ENCODE results near the gene TMEM221. TPM values are rescaled to one million over a fixed set of nuclear protein-coding genes. Genes with fewer than 3 reads are reported as not detected.

The TMEM221 gene
- total RNA-seq, 1 donor from 2014 or later = not detected

DNA sequence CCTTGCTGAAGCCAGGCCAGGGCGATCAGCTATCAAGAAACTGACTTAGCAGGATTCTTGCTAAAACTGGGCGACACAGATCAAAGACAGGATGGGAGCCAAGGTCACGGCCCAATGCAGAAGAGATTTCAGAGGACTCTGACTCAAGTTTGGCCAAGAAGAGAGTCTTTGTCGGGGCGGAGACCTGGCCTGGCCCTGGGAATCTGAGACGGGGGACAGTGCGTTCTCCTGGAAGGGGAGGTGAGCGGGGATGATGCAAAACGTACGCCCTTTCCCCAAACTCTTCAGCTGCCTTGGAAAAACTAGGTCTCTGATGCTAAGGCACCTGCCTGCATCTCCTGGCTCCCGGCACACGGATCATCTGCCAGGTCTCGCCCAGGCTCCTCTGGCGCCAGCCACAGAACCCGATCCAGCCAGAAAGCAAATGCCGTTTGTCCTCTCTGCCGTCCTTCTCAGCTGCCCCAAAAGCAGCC lies 18.8 kb downstream of the TMEM221 start:
- Histone ChIP-seq H3K27me3 (no peaks in the 10 kb centered on the region), H3K9me3 (no peaks in the 10 kb centered on the region), H3K4me3 (no peak overlapping the region), H3K27ac (no peak overlapping the region), H3K4me1 (no peaks in the 10 kb centered on the region), H3K36me3 (no peaks in the 10 kb centered on the region)
- no peak for DNase-seq (ENCODE audit: low spot score in 2 of 2)
- TF ChIP-seq, protein P1, sequence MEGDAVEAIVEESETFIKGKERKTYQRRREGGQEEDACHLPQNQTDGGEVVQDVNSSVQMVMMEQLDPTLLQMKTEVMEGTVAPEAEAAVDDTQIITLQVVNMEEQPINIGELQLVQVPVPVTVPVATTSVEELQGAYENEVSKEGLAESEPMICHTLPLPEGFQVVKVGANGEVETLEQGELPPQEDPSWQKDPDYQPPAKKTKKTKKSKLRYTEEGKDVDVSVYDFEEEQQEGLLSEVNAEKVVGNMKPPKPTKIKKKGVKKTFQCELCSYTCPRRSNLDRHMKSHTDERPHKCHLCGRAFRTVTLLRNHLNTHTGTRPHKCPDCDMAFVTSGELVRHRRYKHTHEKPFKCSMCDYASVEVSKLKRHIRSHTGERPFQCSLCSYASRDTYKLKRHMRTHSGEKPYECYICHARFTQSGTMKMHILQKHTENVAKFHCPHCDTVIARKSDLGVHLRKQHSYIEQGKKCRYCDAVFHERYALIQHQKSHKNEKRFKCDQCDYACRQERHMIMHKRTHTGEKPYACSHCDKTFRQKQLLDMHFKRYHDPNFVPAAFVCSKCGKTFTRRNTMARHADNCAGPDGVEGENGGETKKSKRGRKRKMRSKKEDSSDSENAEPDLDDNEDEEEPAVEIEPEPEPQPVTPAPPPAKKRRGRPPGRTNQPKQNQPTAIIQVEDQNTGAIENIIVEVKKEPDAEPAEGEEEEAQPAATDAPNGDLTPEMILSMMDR (IDR thresholded peaks at IDR 0.05) = no peak
- intact Hi-C loops (cut with DNase I) = no loop called here

DNA sequence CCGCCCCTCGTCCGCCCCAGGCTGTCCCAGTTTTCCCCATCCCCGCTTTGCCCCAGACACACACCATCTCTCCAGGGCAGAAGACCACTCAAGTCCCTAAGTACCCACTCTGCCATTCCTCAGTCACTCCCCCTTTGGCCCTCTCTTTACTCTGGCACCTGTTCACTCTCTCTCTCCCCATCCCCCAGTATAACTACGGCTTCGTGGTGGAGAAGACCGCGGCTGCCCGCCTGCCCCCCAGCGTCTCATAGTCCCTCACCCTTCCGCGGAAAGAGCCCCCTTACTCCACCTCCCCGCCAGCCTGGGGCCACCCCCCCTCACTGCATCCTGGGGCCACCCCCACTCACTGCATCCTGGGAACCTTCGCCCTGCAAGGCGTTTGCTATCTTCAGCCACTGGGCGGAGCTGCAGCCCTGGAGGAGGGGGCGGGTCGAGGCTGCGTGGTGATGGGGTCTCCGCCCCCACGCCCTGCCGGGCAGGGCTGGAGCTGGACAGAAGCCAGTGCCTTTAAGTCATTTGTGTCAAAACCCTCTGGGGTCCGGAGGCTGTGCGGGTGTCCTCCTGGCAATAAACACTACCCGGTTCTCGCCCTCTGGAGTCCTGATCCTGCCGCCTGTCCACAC lies 23.6 kb downstream of the TMEM221 start:
- H3K9me3 ChIP-seq = no peaks in the 10 kb centered on the region
- peaks cover 0 to 3% of the 10 kb centered on the region in 2 donors for H3K36me3 ChIP-seq
- no peak for DNase-seq (ENCODE audit: low spot score in 2 of 2)
- no peaks in the 10 kb centered on the region for H3K27me3 ChIP-seq
- intact Hi-C loops (cut with DNase I) = no loop called here
- H3K27ac ChIP-seq = no peak overlapping the region
- peaks cover 0 to 6% of the 10 kb centered on the region in 2 donors for H3K4me1 ChIP-seq
- no peak overlapping the region for H3K4me3 ChIP-seq
- TF ChIP-seq, protein P1 (IDR thresholded peaks at IDR 0.05) = peak in 2 of 3 experiments; percentile 5 to 52

DNA sequence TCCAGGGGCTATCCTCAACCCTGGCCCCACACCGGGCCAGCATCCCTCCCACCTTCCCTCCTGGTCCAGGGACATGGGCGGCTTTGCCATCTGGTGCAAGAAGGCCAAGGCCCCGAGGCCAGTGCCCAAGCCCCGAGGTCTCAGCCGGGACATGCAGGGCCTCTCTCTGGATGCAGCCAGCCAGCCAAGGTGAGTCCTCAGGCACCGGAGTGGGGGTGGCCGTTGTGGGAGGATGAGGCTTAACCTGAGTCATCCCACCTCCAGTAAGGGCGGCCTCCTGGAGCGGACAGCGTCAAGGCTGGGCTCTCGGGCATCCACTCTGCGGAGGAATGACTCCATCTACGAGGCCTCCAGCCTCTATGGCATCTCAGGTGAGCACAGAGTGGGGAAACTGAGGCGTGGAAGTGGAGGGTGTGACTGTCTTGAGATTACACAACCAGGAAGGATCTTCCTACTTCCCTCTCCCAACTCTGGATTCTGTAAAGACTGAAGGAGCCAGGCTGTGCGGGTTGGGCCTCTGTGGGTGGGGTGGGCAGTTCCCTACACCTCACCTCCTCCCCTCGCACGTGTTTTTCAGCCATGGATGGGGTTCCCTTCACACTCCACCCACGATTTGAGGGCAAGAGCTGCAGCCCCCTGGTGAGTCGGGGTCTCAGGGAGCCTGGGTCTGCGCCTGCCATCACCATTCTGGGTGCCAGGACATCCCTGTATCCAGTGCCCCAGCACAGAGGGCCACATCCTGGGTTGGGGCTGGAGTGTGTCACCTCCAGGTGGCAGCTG lies 24.8 kb downstream of the TMEM221 start:
- Histone ChIP-seq H3K9me3 (no peaks in the 10 kb centered on the region), H3K4me1 (peaks cover 5 to 6% of the 10 kb centered on the region in 2 donors), H3K4me3 (no peak overlapping the region), H3K27me3 (no peaks in the 10 kb centered on the region), H3K27ac (no peak overlapping the region), H3K36me3 (peaks cover 0 to 3% of the 10 kb centered on the region in 2 donors)
- DNase-seq (ENCODE audit: low spot score in 2 of 2) = no peak
- TF ChIP-seq, protein P1 (IDR thresholded peaks at IDR 0.05) = no peak
- intact Hi-C loops (cut with DNase I) = no loop called here

DNA sequence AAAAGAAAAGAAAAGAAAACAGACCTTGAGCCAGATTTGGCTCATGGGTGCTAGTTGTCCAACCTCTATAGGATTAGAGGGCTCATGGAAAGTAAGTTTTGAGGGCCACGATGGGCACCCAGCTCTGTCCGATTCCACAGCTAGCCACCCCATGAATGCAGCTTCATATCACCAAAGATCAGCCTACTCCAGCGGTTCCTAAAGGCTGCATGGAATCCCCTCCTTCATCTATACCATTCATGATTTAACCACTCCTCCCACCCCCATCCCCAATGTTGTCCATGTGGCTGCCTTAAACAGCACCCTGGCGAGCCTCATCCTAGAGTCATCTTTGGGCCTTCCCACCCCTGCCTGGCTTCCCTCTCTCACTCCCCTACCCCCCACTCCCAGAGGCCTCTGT lies 26.5 kb downstream of the TMEM221 start:
- H3K4me3 ChIP-seq = no peak overlapping the region
- intact Hi-C loops (cut with DNase I) = loop anchor here (2.0 kb wide), 1 partner anchor 49 kb away; the partner anchor contains the start of gene SLC27A1
- H3K27me3 ChIP-seq = no peaks in the 10 kb centered on the region

DNA sequence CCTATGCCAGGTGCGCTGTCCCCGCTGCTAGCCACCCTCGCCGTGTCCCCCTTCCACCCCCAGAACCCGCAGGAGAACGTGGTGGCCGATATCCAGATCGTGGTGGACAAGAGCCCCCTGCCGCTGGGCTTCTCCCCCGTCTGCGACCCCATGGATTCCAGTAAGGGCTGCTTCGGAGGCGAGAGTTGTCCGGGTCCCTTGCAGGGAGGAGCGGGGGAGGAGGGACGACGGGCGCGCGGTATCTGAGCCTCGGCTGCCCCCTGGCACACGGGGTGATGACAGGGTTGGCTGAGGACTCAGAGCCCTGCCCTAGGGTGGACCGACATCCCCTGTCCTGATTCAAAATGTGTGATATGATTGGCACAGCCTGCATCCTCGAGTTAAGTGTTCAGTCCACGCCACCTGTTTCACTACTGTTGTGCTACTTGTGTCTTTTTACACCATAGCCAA lies 28.0 kb downstream of the TMEM221 start:
- Histone ChIP-seq H3K27me3 (no peaks in the 10 kb centered on the region), H3K4me3 (peak overlapping the region; percentile 62 to 85), H3K4me1 (peaks cover 5 to 6% of the 10 kb centered on the region in 2 donors), H3K9me3 (no peaks in the 10 kb centered on the region), H3K27ac (no peak overlapping the region), H3K36me3 (peaks cover 0 to 3% of the 10 kb centered on the region in 2 donors)
- TF ChIP-seq, protein P1 (IDR thresholded peaks at IDR 0.05) = no peak
- intact Hi-C loops (cut with DNase I) = loop anchor here (2.0 kb wide), 1 partner anchor 50 kb away; the partner anchor contains the start of gene SLC27A1
- DNase-seq (ENCODE audit: low spot score in 2 of 2) = peak in 1 of 2 donors; percentile 68

More for the DNA sequence above, 26.5 kb downstream of the TMEM221 start:
- DNase-seq (ENCODE audit: low spot score in 2 of 2) = no peak
- TF ChIP-seq, protein P1 (IDR thresholded peaks at IDR 0.05) = no peak
- Histone ChIP-seq H3K27ac (no peak overlapping the region), H3K9me3 (no peaks in the 10 kb centered on the region), H3K36me3 (peaks cover 0 to 3% of the 10 kb centered on the region in 2 donors), H3K4me1 (peaks cover 5 to 6% of the 10 kb centered on the region in 2 donors)
